Activated CD4-positive, alpha-beta T cell treated with anti-CD3 and anti-CD28 coated beads, Interleukin-2, amount 50 U/mL, for 4 hours (primary cell): ENCODE measurements around the gene UPK1B.
"Not testable (repeated sequence)": the region's sequence is repeated elsewhere in the genome, so short reads cannot be mapped to it uniquely, and the experiment has no call there.

Source experiments
- DNase-seq, 2 experiments: peaks; one replicate each; pipeline ENCODE4 v3.0.0-alpha.2; 2020

UPK1B gene

DNA sequence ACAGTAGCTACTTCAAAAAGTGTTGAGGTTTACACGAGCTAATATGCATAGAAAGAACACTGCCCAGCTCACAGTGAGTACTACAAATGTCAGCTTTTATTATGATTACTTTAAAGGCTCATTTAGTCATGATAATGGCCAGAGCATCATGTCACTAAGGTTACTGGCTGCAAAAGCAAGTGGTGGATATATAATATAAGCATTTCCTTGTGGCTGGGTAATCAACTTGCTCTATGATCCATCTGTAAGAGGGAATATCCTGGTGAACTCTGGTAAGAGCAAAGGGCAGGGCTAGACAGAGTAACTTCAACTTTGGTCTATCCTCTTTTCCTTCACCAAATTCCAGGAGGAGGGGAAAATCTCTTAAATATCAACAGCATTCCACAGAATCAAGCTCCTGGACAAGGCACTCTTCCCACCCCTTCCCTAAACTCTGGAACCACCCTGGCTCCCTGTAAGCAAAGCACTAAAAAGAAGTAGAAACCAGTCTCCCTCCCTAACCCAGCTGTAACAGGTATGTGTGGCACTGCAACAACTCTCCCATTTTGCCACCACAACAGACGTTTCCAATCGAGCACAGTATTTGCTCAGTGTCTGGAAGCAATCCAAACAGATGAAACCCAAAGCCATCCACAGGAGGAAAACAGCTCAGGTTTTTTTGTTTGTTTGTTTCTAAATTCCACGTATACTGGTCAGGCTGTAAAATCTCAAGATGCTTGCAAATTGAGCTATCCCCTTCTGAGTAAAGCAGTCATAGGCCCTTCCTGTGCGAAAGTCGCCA lies 53.9 kb downstream of the UPK1B start:
- DNase-seq: no peak

DNA sequence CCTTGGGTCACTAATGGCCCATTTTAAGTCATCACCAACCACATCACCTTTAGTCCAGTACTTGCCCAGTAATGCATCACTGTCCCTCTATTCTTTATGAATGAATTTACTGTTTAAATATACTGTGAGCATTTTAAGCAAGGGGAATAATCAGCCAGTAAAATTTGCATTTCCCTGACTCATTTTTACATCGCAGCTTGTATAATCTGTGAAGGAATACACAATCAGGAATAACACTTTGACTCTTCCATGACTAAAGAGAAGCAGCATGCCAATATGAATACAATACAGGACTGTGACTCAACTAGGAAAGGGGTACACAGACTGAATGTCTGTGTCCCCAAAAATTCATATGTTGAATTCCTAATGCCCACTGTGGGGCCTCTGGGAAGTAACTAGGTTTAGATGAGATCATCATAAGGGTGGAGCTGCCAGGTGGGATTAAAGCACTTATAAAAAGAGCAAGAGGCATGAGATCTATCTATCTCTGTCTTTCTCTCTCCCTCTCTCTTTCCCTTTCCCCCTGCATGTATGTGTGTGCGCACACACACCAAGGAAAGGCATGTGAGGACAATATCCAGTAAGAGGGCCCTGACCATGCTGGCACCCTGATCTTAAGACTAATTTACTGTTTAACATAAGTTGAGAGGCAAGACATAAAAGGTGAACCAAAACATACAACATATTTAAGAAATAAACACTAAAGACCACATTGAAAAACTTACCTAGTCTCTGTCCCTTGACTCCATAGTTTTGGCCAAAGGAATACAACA lies 55.2 kb downstream of the UPK1B start:
- no peak for DNase-seq

DNA sequence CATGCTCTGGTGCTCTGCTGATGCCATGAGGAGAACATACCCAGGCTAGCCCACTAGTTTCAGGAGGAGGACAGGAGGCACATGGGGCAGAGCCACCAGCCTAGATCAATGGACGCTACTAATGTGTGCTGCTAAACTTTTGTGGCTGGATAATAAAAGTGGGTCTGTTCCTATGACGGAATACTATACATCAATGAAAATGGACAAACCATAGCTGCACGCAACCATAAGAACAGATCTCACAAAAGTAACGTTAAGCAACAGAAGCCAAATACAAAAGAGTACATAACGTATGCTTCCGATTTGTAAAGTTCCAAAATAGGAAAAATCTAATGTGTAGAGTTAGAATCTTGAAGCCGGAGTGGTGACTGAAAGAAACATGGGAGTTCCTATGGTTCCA lies 55.8 kb downstream of the UPK1B start:
- DNase-seq: no peak

DNA sequence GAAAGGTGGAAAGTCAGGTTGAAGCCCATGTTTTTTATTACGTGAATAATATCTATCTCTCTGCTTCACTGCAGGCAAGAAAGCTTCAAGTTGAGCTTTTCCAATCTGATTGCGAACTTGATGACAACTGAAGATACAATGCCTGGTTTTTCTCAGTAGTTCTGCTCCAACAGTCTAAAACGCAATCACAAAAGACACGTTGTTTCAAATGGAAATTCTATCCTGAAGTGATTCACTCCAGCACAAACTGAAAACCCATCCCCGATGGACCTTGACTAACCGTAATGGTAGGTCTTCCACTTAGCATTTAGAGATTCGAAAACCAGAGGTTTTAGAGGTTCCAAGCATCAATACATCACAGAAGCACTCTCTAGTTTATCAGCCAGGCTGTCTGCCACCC lies 56.7 kb downstream of the UPK1B start:
- DNase-seq: no peak

DNA sequence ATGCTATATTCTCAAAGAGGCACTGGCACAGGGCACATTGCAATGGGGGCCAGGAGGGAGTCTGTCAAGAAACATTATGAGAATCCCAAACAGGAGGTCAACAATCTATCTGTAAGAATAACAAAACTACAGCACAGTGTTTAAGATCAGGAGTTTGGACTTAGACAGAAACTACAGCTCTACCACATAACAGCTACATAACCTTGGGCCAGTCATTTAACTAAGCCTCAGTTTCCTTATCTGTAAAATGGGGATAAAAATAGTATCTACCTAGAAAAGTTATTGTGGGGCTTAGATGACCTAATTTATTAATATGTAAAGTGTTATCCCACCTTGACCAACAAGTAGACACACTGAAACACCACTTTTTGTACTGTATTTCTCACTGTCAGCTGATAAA lies 57.3 kb downstream of the UPK1B start:
- DNase-seq: no peak

GRCh38 chr3:119234610-119235009 lies 61.2 kb downstream of the UPK1B start:
- DNase-seq: no peak

GRCh38 chr3:119235151-119235550 lies 61.8 kb downstream of the UPK1B start:
- DNase-seq: no peak

- DNase-seq: no peak
Observed at GRCh38 chr3:119236756-119237155, 63.4 kb downstream of the UPK1B start.

GRCh38 chr3:119237299-119237698 lies 63.9 kb downstream of the UPK1B start:
- DNase-seq: no peak

GRCh38 chr3:119238363-119238762 lies 65.0 kb downstream of the UPK1B start:
- no peak for DNase-seq

- DNase-seq: no peak
Observed at GRCh38 chr3:119239206-119239820, 65.9 kb downstream of the UPK1B start.

DNA sequence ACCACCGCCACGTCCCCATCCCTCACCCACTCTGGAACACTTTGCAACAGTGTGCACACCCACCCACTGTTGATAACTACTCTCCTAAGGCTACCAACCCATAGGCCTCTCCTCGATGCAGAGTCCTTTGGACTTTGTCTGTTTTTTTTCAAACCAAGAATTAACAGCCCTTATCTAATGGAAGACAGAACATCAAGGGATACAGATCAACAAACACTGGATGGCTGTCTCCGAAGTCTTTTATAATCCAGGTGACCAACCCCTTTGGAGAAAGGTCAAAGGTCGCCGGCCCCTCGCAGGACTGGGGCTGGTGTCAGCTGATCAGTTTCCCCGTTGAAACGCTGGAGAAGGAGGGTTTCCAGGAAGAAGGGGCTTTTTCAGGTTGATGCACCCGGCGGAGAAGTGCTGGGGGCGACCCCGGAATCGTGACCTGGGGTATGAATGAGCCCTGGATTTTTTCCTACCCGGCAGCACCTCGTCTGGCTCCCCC lies 66.7 kb downstream of the UPK1B start:
- no peak for DNase-seq

GRCh38 chr3:119240591-119241434 lies 67.4 kb downstream of the UPK1B start, which contains the start of gene B4GALT4:
Gene B4GALT4, minus strand, starts transcription at chr3:119240878. Its CDS starts 10,779 bp downstream, at chr3:119230099.
- peak; percentile 48 to 51 for DNase-seq

DNA sequence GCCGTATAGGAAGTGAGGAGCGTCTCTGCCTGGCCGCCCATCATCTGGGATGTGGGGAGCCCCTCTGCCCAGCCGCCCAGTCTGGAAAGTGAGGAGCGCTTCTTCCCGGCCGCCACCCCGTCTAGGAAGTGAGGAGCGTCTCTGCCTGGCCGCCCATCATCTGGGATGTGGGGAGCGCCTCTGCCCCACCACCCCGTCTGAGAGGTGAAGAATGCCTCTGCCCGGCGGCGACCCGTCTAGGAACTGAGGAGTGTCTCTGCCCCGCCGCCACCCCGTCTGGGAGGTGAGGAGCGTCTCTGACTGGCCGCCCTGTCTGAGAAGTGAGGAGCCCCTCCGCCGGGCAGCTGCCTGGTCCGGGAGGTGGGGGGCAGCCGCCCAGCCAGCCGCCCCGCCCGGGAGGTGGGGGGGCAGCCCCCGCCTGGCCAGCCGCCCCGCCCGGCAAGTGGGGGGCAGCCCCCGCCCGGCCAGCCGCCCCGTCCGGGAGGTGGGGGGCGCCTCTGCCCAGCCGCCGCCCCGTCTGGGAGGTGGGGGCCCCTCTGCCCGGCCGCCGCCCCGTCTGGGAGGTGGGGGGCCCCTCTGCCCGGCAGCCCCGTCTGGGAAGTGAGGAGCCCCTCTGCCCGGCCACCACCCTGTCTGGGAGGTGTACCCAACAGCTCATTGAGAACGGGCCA lies 69.1 kb downstream of the UPK1B start:
- not testable (repeated sequence) for DNase-seq

- DNase-seq: not testable (repeated sequence)
Observed at GRCh38 chr3:119243058-119243529, 69.7 kb downstream of the UPK1B start.

- DNase-seq: no peak
Observed at GRCh38 chr3:119243712-119244111, 70.3 kb downstream of the UPK1B start.

DNA sequence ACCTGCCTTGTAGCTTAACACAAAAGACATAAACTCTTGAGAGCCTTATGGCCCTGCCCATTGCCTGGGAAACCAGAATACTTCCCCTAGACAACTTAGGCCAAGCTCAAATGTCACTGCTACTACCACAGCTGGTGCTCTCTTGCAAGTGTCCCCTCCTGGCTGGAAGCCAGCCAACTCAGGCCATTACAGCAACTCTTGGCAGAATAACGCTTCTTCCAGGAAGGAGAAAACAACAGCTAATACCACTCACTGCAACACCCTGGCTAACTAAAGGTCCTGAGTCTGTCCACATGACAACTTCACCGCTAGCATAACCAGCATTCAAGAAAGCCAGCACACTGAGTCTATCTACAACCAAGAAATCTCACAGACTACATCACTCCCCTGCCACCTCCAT lies 72.4 kb downstream of the UPK1B start:
- DNase-seq: no peak
